ENCODE measurements around the gene ARVCF. TPM values are rescaled to one million over a fixed set of nuclear protein-coding genes. Genes with fewer than 3 reads are reported as not detected.

ARVCF gene
- total RNA-seq, 1 experiment from 2014 or later: 8.2 TPM

DNA sequence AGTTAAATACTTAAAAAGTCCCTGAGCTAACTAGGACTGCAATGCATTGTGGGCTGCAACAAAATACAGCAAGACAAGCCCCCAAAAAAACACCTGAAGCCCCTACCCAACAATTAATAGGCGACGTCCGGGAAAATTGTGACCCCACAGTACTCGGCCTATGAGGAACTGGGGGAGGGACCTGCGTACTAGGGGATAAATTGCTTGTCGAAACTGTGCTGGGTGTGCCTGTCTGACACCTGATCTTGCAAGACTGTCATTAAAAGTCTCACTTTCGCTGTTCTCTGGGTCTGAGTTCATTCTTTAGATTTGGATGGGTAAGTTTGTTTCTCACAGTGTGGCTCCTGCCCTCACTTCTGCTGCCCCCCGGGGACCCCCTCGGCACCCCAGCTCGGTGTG lies 19.5 kb upstream of the ARVCF start:
- no TSS peak for BruUV-seq (replicated peaks)
- Histone ChIP-seq H3K27me3 (ENCODE audit: control insufficient read depth, insufficient read depth, low read length) (no peaks in the 10 kb centered on the region), H3K9me3 (ENCODE audit: control insufficient read depth, insufficient read depth, low read depth, low read length) (no peaks in the 10 kb centered on the region), H3K27ac (ENCODE audit: low read length) (no peak overlapping the region), H3K36me3 (ENCODE audit: control insufficient read depth, insufficient read depth, low read length) (no peaks in the 10 kb centered on the region), H3K4me3 (ENCODE audit: low read depth in 2 of 2, low read length in 2 of 2) (no peak overlapping the region), H3K4me1 (ENCODE audit: control insufficient read depth, insufficient read depth, low read length) (no peaks in the 10 kb centered on the region)
- CTCF ChIA-PET: no interaction called here
- in situ Hi-C loops (cut with HindIII; ENCODE audit: low pct_unique_long_range_greater_than_20kb, low sequenced_read_pairs) (no loop called here), intact Hi-C loops (cut with micrococcal nuclease; ENCODE audit: unreplicated experiment) (no loop called here)
- no peak for ATAC-seq
- POLR2A ChIA-PET: no interaction called here
- TF ChIP-seq REST (IDR thresholded peaks at IDR 0.05; ENCODE audit: insufficient read depth in 1 of 2, low read depth in 2 of 2, low read length in 1 of 2) (no peak), SIN3A (IDR thresholded peaks at IDR 0.05; ENCODE audit: borderline replicate concordance, insufficient read depth, low read depth, low read length) (no peak), POLR2AphosphoS5 (IDR thresholded peaks at IDR 0.05; ENCODE audit: low read depth, low read length) (no peak), TCF7L2 (IDR thresholded peaks at IDR 0.05; ENCODE audit: low read depth, low read length) (no peak)
- no peak for DNase-seq (ENCODE audit: low read depth, low spot score)

DNA sequence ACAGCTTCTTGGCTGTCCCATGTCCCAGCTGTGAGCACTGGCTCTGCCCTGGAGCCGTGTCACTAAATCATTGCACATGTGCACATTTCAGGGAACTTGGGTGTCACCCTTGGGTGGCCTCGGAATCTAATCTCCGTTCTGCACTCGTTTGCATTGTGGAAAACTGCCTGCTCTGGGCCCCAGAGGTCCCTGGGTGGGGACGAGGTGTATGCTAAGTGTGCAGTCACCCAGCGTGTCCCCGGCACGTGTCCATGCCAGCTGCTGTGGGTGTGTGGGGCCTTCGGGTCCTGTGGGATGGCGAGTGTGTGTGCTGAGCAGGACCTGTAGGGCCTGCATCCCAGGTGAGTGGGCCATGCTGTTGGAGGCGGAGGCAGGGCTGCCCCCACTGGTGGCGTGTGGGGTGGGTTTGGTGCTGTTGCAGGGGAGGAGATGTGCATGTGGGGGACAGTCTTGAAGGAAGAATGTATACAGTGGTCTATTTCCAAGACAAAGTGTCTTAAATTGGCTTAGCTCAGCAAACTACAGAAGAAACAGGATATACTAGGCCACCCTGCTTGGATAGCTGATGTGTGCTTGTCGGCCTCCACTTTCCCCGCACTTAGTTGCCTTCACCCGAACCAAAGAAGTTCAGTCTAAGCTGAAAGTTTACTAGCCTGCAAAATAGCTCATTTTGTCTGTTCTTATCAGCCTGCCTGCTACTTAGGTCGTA lies 18.9 kb upstream of the ARVCF start:
- no peaks in the 10 kb centered on the region for H3K36me3 ChIP-seq (ENCODE audit: control insufficient read depth, insufficient read depth, low read length)
- ChIA-PET CTCF (no interaction called here), POLR2A (no interaction called here)
- no peaks in the 10 kb centered on the region for H3K4me1 ChIP-seq (ENCODE audit: control insufficient read depth, insufficient read depth, low read length)
- DNase-seq (ENCODE audit: low read depth, low spot score) (no peak), ATAC-seq (no peak)
- no peak overlapping the region for H3K4me3 ChIP-seq (ENCODE audit: low read depth in 2 of 2, low read length in 2 of 2)
- H3K9me3 ChIP-seq (ENCODE audit: control insufficient read depth, insufficient read depth, low read depth, low read length): no peaks in the 10 kb centered on the region
- no peaks in the 10 kb centered on the region for H3K27me3 ChIP-seq (ENCODE audit: control insufficient read depth, insufficient read depth, low read length)
- no TSS peak for BruUV-seq (replicated peaks)
- TF ChIP-seq TCF7L2 (IDR thresholded peaks at IDR 0.05; ENCODE audit: low read depth, low read length) (no peak), POLR2AphosphoS5 (IDR thresholded peaks at IDR 0.05; ENCODE audit: low read depth, low read length) (no peak)
- TF ChIP-seq, protein P1, sequence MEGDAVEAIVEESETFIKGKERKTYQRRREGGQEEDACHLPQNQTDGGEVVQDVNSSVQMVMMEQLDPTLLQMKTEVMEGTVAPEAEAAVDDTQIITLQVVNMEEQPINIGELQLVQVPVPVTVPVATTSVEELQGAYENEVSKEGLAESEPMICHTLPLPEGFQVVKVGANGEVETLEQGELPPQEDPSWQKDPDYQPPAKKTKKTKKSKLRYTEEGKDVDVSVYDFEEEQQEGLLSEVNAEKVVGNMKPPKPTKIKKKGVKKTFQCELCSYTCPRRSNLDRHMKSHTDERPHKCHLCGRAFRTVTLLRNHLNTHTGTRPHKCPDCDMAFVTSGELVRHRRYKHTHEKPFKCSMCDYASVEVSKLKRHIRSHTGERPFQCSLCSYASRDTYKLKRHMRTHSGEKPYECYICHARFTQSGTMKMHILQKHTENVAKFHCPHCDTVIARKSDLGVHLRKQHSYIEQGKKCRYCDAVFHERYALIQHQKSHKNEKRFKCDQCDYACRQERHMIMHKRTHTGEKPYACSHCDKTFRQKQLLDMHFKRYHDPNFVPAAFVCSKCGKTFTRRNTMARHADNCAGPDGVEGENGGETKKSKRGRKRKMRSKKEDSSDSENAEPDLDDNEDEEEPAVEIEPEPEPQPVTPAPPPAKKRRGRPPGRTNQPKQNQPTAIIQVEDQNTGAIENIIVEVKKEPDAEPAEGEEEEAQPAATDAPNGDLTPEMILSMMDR (IDR thresholded peaks at IDR 0.05): no peak
- H3K27ac ChIP-seq (ENCODE audit: low read length): no peak overlapping the region
- in situ Hi-C loops (cut with HindIII; ENCODE audit: low pct_unique_long_range_greater_than_20kb, low sequenced_read_pairs) (no loop called here), intact Hi-C loops (cut with micrococcal nuclease; ENCODE audit: unreplicated experiment) (no loop called here)

DNA sequence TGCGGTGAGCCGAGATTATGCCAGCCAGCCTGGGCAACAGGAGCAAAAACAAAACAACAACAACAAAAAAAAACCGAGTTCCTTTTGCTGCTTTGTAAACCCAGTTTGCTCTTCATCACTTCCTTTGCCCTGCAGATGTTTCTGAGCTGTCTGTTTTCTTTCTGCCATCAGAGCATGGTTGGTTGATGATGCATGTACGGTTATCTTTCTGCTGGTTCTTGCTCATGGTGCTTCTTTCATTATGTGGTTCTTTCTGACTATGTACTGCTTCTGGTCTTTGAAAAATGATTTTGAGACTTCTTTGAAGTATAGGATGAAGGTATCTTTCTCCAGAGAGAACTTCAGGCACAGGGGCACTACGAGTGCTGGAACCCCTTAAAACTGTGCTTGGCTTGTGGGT lies 17.5 kb upstream of the ARVCF start:
- H3K4me1 ChIP-seq (ENCODE audit: control insufficient read depth, insufficient read depth, low read length): no peaks in the 10 kb centered on the region
- ChIA-PET POLR2A (interaction anchor here (0.6 kb wide), 1 partner anchor 13 kb away, joined by 3 read pairs; no protein-coding TSS in a partner anchor), CTCF (no interaction called here)
- no TSS peak for BruUV-seq (replicated peaks)
- no peaks in the 10 kb centered on the region for H3K27me3 ChIP-seq (ENCODE audit: control insufficient read depth, insufficient read depth, low read length)
- no peak overlapping the region for H3K27ac ChIP-seq (ENCODE audit: low read length)
- intact Hi-C loops (cut with micrococcal nuclease; ENCODE audit: unreplicated experiment) (no loop called here), in situ Hi-C loops (cut with HindIII; ENCODE audit: low pct_unique_long_range_greater_than_20kb, low sequenced_read_pairs) (no loop called here)
- no peak overlapping the region for H3K4me3 ChIP-seq (ENCODE audit: low read depth in 2 of 2, low read length in 2 of 2)
- ATAC-seq: no peak
- no peaks in the 10 kb centered on the region for H3K9me3 ChIP-seq (ENCODE audit: control insufficient read depth, insufficient read depth, low read depth, low read length)
- TF ChIP-seq, protein P1 (IDR thresholded peaks at IDR 0.05): no peak
- TF ChIP-seq POLR2AphosphoS5 (IDR thresholded peaks at IDR 0.05; ENCODE audit: low read depth, low read length): no peak
- no peak for TF ChIP-seq REST (IDR thresholded peaks at IDR 0.05; ENCODE audit: insufficient read depth in 1 of 2, low read depth in 2 of 2, low read length in 1 of 2)
- TF ChIP-seq SIN3A (IDR thresholded peaks at IDR 0.05; ENCODE audit: borderline replicate concordance, insufficient read depth, low read depth, low read length): no peak
- TF ChIP-seq TCF7L2 (IDR thresholded peaks at IDR 0.05; ENCODE audit: low read depth, low read length): no peak
- no peak for DNase-seq (ENCODE audit: low read depth, low spot score)
- no peaks in the 10 kb centered on the region for H3K36me3 ChIP-seq (ENCODE audit: control insufficient read depth, insufficient read depth, low read length)

Data from Panc1 (cell line).